Hematopoietic multipotent progenitor cell treated with erythropoietin and hydrocortisone succinate and interleukin-3 and kit ligand, for 4 days (in vitro differentiated cells): Measurements from ENCODE around the gene PRR7.

Experiments
- DNase-seq: peaks from one replicate; pipeline ENCODE4 v3.0.0-alpha.2; 2015

Gene PRR7

GRCh38 chr5:177438468-177438867 lies 8.1 kb upstream of the PRR7 start:
- no peak for DNase-seq

- no peak for DNase-seq
Measured at GRCh38 chr5:177439518-177440053, 7.0 kb upstream of the PRR7 start.

GRCh38 chr5:177440211-177440989 lies 6.2 kb upstream of the PRR7 start:
- DNase-seq, result no peak

GRCh38 chr5:177440990-177441780 lies 5.4 kb upstream of the PRR7 start:
- DNase-seq, result no peak

- no peak for DNase-seq
Measured at GRCh38 chr5:177442066-177442826, 4.4 kb upstream of the PRR7 start.

- no peak for DNase-seq
Measured at GRCh38 chr5:177443144-177443983, 3.2 kb upstream of the PRR7 start.

- DNase-seq, result no peak
Measured at GRCh38 chr5:177444106-177445051, 2.2 kb upstream of the PRR7 start.

- no peak for DNase-seq
Measured at GRCh38 chr5:177445052-177445916, 1.3 kb upstream of the PRR7 start.

- no peak for DNase-seq
Measured at GRCh38 chr5:177445917-177446199, 756 bp upstream of the PRR7 start.

GRCh38 chr5:177447066-177447610 lies 524 bp downstream of the PRR7 start:
- DNase-seq, result peak; percentile 77

GRCh38 chr5:177447611-177448243 lies 1.1 kb downstream of the PRR7 start:
- DNase-seq, result peak; percentile 59

- no peak for DNase-seq
Measured at GRCh38 chr5:177448244-177448950, 1.8 kb downstream of the PRR7 start.

- no peak for DNase-seq
Measured at GRCh38 chr5:177449140-177450061, 2.8 kb downstream of the PRR7 start.

- no peak for DNase-seq
Measured at GRCh38 chr5:177450667-177451424, 4.2 kb downstream of the PRR7 start.

GRCh38 chr5:177452688-177453638 lies 6.3 kb downstream of the PRR7 start:
- no peak for DNase-seq
